Sigmoid colon (tissue), 3 donors: ENCODE measurements around the gene PCNT.

Source experiments
- POLR2A ChIP-seq, 2 donors: fragments of 450-650 bp; IDR thresholded peaks; one replicate each; pipeline ENCODE4 v1.6.1; 2016; ENCODE audit warnings: antibody characterized with exemption in 2 of 2, mild to moderate bottlenecking in 2 of 2, moderate library complexity in 2 of 2
- TF ChIP-seq, protein P1 (sequence below), 4 experiments: fragments of 450-650 bp in 3 of 4; fragments of 200-600 bp in 1 of 4; IDR thresholded peaks; one replicate each; pipeline ENCODE4 v1.5.1; 2016 to 2019; ENCODE audit warnings: antibody characterized with exemption in 4 of 4, mild to moderate bottlenecking in 3 of 4, moderate library complexity in 2 of 4

DNA sequence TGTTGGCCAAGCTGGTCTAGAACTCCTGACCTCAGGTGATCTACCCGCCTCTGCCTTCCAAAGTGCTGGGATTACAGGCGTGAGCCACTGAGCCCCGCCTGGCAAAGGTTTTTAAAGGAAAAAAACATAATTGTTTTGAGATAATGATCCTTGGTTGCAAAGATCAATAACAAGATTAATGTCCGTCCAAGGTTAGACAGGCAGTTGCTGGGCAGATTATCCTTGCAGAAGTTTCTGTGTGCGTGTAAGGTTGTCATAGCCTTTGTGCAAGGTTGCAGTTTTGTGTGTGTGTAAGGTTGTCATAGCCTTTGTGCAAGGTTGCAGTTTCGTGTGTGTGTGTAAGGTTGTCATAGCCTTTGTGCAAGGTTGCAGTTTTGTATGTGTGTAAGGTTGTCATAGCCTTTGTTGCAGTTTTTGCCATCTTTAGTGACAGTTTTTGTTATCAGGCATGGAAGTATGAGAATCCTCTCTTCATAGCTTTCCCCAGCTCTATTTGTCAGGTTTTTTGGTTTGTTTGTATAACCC is 34.2 kb upstream of the PCNT start:
- TF ChIP-seq, protein P1, sequence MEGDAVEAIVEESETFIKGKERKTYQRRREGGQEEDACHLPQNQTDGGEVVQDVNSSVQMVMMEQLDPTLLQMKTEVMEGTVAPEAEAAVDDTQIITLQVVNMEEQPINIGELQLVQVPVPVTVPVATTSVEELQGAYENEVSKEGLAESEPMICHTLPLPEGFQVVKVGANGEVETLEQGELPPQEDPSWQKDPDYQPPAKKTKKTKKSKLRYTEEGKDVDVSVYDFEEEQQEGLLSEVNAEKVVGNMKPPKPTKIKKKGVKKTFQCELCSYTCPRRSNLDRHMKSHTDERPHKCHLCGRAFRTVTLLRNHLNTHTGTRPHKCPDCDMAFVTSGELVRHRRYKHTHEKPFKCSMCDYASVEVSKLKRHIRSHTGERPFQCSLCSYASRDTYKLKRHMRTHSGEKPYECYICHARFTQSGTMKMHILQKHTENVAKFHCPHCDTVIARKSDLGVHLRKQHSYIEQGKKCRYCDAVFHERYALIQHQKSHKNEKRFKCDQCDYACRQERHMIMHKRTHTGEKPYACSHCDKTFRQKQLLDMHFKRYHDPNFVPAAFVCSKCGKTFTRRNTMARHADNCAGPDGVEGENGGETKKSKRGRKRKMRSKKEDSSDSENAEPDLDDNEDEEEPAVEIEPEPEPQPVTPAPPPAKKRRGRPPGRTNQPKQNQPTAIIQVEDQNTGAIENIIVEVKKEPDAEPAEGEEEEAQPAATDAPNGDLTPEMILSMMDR (IDR thresholded peaks at IDR 0.05) = no peak
- no peak for TF ChIP-seq POLR2A (IDR thresholded peaks at IDR 0.05)
